GM21786 (cell line): ENCODE measurements around the gene PAX6.

ENCODE experiments used
- ATAC-seq: cut with Tn5 transposase; IDR thresholded peaks from one replicate; pipeline ENCODE4 v1.9.1; 2021; ENCODE audit not compliant: unreplicated experiment

PAX6 gene

DNA sequence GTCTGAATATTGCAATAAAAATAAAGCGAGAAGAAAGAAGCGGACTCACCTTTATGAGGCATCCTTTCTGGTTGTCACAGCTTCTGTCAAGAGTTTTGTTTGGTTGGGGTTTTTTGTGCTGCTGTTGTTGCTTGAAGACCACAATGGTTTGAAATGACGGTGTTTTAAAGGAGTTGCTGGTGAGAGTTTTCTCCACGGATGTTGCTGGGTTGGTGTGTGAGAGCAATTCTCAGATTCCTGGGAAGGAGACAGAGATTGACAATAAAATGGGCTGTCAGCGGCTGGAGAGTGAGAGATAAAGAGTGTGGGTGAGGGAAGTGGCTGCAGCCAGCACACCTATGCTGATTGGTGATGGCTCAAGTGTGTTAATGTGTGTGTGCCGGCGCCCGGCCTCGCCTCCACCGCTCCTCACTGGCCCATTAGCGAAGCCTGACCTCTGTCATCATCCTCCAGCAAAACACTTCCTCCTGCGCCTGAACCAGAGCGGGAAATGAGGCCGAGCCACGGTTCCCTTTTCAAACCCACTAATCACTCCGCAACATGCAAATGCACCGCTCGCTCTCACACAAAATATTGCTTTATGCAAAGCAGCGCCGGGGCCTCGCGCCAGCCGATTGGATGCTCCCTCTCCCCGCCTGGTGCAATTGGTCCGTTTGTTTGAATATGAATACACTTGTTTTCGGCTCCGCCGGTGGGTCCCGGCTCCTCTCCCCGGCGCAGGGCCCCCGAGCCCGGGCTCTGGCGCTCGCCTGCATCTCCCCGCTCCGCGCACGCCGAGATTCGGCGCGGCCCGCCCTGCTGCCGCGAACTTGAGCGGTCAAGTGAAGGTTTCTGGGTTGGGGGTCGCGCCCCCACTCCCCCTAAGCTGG lies at the start of gene PAX6:
Gene PAX6, minus strand, starts transcription at position 544 of the 869 bp plus-strand sequence. CDS start 4,911 bp downstream, outside the sequence.
- ATAC-seq: peak; percentile 61

GRCh38 chr11:31860391-31860790 lies 49.3 kb upstream of the PAX6 start:
- ATAC-seq: no peak

DNA sequence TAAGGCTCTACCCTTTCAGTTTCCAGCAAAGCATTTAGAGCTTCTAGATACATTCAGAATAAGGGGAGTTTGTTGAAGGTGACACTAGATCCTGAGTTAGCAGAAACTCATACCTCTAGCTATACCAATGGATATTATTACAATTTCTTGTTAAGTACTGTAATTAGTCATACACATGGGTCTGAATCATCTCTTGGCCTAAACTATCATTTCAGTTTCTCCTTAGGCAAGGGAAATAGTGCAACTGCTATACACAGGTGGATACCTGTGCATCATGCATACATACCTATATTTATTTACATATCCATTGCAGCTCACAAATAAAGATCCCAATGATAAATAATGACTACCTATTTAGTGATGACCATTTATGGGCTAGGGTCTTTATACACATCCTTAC lies 45.1 kb upstream of the PAX6 start:
- no peak for ATAC-seq

DNA sequence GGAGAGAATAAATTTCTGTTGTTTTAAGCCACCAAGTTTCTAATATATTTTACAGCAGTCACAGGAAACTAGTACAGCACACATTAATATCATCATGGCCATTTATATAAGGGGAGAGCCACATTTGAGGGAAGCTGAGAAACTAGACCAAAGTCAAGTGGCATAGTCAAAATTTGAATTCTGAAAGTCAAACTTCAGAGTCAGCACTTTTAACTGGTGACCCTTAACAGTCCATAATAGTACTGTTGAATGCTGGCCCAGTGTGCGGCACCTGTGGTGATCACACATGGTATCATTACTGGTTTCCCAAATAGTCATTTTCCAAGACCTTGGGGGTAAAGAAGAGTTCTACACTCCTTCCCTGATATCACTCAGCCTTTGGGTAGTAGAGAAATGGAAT lies 44.3 kb upstream of the PAX6 start:
- ATAC-seq: no peak

- ATAC-seq: no peak
These were observed 39.2 kb upstream of the PAX6 start for GRCh38 chr11:31850365-31850764.

DNA sequence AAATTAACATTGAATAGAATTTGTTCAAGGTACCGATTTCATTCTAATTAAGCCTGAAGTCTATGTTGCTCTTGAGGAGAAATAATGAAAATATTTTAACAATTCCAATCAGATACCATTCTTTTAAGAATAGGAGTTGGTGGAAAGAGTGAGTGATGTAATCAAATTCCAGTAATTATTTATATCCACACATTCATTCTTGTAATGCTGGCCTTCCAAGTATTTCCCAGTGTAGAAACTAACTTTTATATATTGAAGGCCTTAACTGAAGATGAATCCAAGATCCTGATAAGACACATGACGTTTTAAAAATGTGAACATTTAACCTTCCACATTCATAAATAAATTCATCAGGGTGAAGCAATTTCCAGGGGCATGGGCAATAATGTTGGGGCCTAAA lies 36.6 kb upstream of the PAX6 start:
- ATAC-seq: no peak

- no peak for ATAC-seq
These were observed 34.2 kb upstream of the PAX6 start for GRCh38 chr11:31845331-31845730.

DNA sequence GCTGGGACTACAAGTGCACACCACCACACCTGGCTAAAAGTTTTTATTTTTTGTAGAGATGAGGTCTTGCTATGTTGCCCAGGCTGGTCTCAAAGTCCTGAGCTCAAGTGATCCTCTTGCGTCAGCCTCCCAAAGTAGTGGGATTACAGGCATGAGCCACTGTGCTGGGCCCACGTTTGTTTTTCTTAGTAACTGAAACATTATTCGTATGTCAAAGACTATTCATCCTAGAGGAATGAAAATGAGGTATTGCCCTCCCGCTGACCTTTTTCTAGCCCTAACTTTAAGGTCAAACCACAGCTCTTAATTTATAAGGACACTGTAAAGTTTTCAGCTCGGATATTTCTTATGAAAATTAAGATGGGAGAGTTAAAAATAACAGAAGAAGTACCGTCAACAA lies 33.2 kb upstream of the PAX6 start:
- no peak for ATAC-seq

GRCh38 chr11:31841435-31841834 lies 30.3 kb upstream of the PAX6 start:
- ATAC-seq: no peak

GRCh38 chr11:31834237-31834636 lies 23.1 kb upstream of the PAX6 start:
- no peak for ATAC-seq

DNA sequence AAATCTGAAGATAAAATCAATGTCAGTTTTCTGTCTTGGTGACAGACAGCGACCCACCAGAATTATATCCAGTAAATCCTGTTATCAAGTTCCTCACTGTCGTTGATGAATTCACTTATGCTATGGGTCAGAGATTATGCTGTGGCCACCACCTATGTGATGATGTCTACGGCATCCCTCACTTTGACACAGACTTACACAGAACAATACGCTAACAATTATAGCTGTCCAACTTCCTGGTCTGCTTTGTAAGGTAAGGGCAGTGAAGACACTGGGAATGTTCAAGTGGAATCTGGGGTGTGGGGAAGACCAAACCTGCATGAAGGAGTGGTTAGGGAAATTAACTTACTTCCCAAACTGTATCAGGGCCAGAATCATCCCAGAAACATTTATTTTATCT lies 19.3 kb upstream of the PAX6 start:
- no peak for ATAC-seq

GRCh38 chr11:31828217-31828616 lies 17.1 kb upstream of the PAX6 start:
- no peak for ATAC-seq

DNA sequence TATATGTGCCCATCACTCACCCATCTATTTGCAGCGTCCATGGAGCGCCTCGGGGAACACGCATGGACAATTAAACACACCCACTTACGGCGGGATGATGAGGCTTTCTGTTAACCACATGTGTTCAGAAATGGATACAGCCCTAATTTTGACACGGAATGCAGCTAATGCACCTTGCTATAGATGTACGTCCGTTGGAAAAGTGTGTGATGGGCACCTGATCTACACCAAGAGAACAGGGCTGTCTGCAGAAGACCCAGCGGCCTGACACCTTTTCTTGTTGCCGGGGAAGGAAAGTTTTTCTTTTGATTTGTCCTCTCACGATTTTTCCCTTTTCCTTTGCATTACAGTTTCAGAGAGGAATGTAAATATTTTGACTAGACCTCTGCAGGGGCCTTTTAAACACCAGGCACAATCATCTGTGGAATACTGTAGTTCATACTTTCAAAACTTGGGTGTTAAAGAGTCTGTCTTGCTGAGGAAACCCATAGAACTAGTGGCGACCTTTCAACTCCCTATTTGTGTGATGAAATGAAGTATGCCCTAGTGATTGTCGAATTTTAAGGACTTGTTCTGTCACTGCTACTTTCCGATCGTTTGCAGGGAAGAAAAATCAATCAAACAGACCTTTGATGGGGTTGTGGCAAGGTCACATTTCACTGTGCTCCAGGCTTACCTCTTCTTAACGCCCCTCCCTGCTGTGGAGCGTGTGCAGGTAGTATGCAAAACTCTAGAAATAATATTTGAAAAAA lies 16.5 kb upstream of the PAX6 start:
- no peak for ATAC-seq

DNA sequence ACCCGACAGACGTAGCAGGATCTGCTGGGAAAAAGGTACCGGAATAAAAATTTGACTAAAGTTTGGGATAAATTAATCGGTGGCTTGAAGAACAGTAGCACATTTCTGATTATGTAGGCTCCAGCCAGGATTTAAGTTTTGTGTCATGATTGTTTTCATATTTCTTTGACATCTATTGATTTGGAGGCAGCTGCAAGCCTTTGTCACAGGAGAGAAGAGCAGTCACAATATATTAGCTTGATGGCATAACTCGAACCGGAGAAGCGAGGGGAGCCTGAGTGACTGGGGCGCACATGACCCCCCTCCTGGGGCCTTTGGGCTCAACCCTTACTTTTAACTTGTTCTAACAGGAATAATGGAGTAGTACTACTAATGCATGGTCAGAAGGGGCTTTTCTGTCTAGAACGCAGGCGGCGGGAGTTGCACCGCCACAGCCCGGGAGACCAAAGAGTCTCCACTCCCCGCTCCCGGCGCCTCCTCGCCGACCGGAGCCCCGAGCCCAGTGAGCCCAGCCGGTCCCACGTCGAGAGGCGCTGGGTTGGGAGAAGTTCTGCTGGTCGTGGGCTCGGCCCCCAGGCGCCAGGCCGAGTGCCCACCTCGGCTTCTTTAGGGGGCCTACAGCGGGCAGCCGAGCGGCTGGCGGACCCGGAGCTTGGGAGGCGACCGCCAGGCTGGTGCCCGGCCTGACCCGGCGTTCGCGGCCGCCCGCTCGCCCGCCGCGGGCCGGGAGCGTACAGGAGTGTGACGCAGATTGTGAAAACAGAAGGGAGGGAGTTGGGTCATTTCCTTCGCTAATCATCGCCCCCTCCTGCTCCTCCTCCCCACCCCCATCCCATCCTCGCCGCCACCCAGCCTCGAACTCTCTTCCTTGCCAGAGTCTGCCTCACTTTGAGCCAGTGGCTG lies 15.7 kb upstream of the PAX6 start:
- ATAC-seq: no peak

- no peak for ATAC-seq
These were observed 14.8 kb upstream of the PAX6 start for GRCh38 chr11:31825838-31826484.

- ATAC-seq: no peak
These were observed 14.0 kb upstream of the PAX6 start for GRCh38 chr11:31824879-31825837.

DNA sequence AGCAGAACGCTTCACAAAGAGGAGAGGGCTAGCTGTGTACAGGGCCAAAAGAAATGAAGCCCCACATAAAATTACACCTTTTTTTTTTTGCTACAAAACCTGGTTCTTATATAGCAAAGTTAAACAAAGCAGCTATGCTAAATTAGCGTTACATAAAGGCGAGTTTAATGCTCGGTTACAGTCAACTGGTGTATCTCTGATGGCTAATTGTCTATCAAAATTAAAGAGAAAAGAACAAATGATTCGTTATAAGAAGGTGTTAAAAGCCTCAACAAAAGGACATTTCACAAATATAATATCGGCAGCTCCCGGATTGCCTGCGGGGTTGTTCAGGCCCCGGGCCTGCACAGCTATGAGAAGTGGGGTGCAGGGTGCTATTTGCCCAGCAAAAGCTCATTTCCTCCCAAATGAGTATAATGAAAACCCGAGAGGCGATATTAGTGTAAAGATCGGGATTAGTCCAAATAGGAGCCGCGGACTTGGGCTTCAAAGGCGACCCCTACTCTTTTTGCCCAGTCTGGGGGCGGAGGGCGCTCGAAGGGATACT lies 13.3 kb upstream of the PAX6 start:
- ATAC-seq: no peak

DNA sequence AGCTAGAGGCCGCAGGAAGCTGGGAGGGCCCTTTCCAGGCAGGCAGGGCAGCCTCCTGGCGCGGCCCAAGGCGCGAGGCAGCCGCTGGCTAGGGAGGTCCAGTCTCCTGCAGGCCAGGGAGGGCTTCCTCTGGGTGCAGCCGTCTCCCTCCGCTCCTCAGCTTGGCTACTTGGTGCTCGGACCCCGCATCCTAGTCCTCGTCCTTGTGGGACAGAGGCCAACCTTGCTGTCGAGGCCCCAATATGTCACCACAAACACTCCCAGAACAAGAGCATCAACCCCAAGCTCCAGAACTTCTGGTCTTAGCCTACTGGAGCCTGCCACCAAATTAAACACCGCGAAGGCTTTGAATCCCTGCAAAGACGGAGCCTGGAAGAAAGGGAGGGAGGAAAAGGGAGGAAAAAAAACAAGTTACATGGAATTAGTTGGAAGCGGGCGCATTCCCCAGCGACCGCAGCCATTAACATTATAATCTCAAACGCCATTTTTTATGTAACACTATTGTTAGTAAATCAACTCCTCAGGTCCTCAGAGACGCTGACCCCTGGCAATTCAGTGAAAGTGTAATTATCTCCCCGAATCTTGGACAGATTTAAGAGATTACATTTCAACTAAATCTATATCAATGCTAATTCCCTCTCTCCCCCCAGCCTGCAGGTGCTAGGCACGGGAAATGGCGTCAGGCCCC lies 12.7 kb upstream of the PAX6 start:
- ATAC-seq: no peak
